GM06990 (cell line): ENCODE data around the gene PABPN1.

Source experiments
- DNase-seq: peaks from one replicate; pipeline ENCODE4 v3.0.0-alpha.2; 2011; ENCODE audit not compliant: insufficient read length; ENCODE audit errors: extremely low read depth
- H3K27me3 ChIP-seq: replicated peaks from 2 replicates; pipeline ENCODE4 v1.6.0; 2011; ENCODE audit warnings: low read length; ENCODE audit not compliant: control insufficient read depth, insufficient read depth
- H3K36me3 ChIP-seq: 2 replicates; pipeline ENCODE4 v1.5.1; 2011; ENCODE audit warnings: low read length; ENCODE audit not compliant: control insufficient read depth, insufficient read depth
- H3K4me3 ChIP-seq: replicated peaks from 2 replicates; pipeline ENCODE4 v1.5.1; 2011; ENCODE audit warnings: low read depth, mild to moderate bottlenecking, control low read depth, low read length
- TF ChIP-seq, protein P1 (sequence below): IDR thresholded peaks from 2 replicates; pipeline ENCODE4 v1.5.1; 2011; ENCODE audit warnings: low read length, control low read depth, mild to moderate bottlenecking, inconsistent platforms; ENCODE audit not compliant: insufficient read depth, poor library complexity, severe bottlenecking

PABPN1 gene

GRCh38 chr14:23370221-23370620, 49.0 kb downstream of the PABPN1 start:
- Histone ChIP-seq H3K4me3 (no peak overlapping the region), H3K36me3 (no peaks in the 10 kb centered on the region), H3K27me3 (peaks cover 2% of the 10 kb centered on the region; the same call in 1 of the 2 replicates)
- TF ChIP-seq, protein P1, sequence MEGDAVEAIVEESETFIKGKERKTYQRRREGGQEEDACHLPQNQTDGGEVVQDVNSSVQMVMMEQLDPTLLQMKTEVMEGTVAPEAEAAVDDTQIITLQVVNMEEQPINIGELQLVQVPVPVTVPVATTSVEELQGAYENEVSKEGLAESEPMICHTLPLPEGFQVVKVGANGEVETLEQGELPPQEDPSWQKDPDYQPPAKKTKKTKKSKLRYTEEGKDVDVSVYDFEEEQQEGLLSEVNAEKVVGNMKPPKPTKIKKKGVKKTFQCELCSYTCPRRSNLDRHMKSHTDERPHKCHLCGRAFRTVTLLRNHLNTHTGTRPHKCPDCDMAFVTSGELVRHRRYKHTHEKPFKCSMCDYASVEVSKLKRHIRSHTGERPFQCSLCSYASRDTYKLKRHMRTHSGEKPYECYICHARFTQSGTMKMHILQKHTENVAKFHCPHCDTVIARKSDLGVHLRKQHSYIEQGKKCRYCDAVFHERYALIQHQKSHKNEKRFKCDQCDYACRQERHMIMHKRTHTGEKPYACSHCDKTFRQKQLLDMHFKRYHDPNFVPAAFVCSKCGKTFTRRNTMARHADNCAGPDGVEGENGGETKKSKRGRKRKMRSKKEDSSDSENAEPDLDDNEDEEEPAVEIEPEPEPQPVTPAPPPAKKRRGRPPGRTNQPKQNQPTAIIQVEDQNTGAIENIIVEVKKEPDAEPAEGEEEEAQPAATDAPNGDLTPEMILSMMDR = no peak
- DNase-seq = no peak

GRCh38 chr14:23371865-23372264, 50.6 kb downstream of the PABPN1 start:
- Histone ChIP-seq H3K36me3 (no peaks in the 10 kb centered on the region), H3K27me3 (peaks cover 2% of the 10 kb centered on the region; the same call in 1 of the 2 replicates), H3K4me3 (no peak overlapping the region)
- no peak for DNase-seq
- TF ChIP-seq, protein P1 = no peak

DNA sequence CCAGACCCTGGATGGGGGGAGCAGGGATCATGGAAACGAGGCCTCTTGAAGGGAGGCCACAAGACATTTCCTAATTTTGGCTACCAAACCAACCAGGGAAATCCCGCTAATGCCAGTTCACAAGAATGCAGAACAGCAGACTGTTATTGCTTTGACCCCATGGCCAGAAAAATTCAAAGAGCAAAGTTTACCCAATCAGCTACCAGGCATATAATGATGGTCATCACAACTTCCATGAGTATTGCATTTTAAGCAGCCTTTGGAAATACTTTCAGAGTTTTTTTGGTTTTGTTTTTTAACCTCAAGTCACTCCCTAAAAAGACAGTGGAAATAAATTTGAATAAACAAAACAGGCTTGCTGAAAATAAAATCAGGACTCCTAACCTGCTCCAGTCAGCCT, 51.3 kb downstream of the PABPN1 start, which contains the start of gene IL25:
Gene IL25 (plus strand): TSS at position 301 of the 400 bp plus-strand sequence.
- no peak within 1 kb of the TSS for H3K4me3 ChIP-seq
- no peak for DNase-seq
- no peaks in the 10 kb centered on the region for H3K36me3 ChIP-seq
- TF ChIP-seq, protein P1 = no peak
- peaks cover 2% of the 10 kb centered on the region for H3K27me3 ChIP-seq

DNA sequence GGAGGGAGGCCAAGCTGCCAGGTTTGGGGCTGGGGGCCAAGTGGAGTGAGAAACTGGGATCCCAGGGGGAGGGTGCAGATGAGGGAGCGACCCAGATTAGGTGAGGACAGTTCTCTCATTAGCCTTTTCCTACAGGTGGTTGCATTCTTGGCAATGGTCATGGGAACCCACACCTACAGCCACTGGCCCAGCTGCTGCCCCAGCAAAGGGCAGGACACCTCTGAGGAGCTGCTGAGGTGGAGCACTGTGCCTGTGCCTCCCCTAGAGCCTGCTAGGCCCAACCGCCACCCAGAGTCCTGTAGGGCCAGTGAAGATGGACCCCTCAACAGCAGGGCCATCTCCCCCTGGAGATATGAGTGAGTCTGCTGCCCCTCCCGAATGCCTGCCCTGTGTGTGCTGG, 51.8 kb downstream of the PABPN1 start:
- no peaks in the 10 kb centered on the region for H3K36me3 ChIP-seq

More for the DNA sequence above, 51.8 kb downstream of the PABPN1 start:
- Histone ChIP-seq H3K4me3 (no peak overlapping the region), H3K27me3 (no peaks in the 10 kb centered on the region; the same call in none of the 2 replicates)
- TF ChIP-seq, protein P1 = no peak
- no peak for DNase-seq
